HT-29 (cell line): ENCODE results near the gene ZPBP2. TPM values are rescaled to one million over a fixed set of nuclear protein-coding genes. Genes with fewer than 3 reads are reported as not detected.

Experiments
- DNase-seq: peaks from one replicate; pipeline ENCODE4 v3.0.0-alpha.2; 2015; ENCODE audit warnings: low spot score
- small RNA-seq: library from RNA; depleted of rRNA; stranded (forward); fragments of <200 nt; gene quantifications from one replicate; pipeline ENCODE3, GENCODE V24; 2014
- total RNA-seq: library from RNA; depleted of rRNA; stranded (reverse); fragments of >200 nt; shearing (Covaris generic); gene quantifications from 2 replicates; pipeline ENCODE4 v1.2.3, GENCODE V29; 2014; rRNA removed

Gene ZPBP2
- total RNA-seq, 1 experiment from 2014 or later, result not detected

GRCh38 chr17:39908789-39909352 lies 40.9 kb downstream of the ZPBP2 start:
- DNase-seq, result no peak

GRCh38 chr17:39913989-39914388 lies 46.0 kb downstream of the ZPBP2 start:
- DNase-seq, result no peak

- DNase-seq, result no peak
Measured at GRCh38 chr17:39915559-39915958, 47.6 kb downstream of the ZPBP2 start.

GRCh38 chr17:39916918-39917317 lies 48.9 kb downstream of the ZPBP2 start:
- DNase-seq, result peak; percentile 45

GRCh38 chr17:39919087-39919683 lies 51.2 kb downstream of the ZPBP2 start:
- DNase-seq, result no peak

- no peak for DNase-seq
Measured at GRCh38 chr17:39920218-39921210, 52.5 kb downstream of the ZPBP2 start.

GRCh38 chr17:39921323-39921722 lies 53.3 kb downstream of the ZPBP2 start:
- no peak for DNase-seq

- no peak for DNase-seq
Measured at GRCh38 chr17:39922006-39922405, 54.0 kb downstream of the ZPBP2 start.

- no peak for DNase-seq
Measured at GRCh38 chr17:39923230-39923629, 55.2 kb downstream of the ZPBP2 start.

- DNase-seq, result no peak
Measured at GRCh38 chr17:39923836-39924690, 56.1 kb downstream of the ZPBP2 start.

GRCh38 chr17:39924691-39925055 lies 56.7 kb downstream of the ZPBP2 start:
- no peak for DNase-seq

GRCh38 chr17:39925282-39926134 lies 57.5 kb downstream of the ZPBP2 start:
- DNase-seq, result no peak

GRCh38 chr17:39926135-39926587 lies 58.2 kb downstream of the ZPBP2 start:
- DNase-seq, result no peak

- peak; percentile 68 for DNase-seq
Measured at GRCh38 chr17:39926588-39927100, 58.6 kb downstream of the ZPBP2 start.

Small RNAs within 50 kb of the gene (small RNA-seq; reads per million reads assigned to genes)
- not detected for gene AC090844.1

Other genes with a start within 250 kb of the ZPBP2 start
- 14.8 and 16.0 TPM in 2 replicates for gene PPP1R1B, start 241.2 kb upstream of the ZPBP2 start, total RNA-seq
- 50.8 and 54.2 TPM in 2 replicates for gene STARD3, start 231.1 kb upstream of the ZPBP2 start, total RNA-seq
- 1.9 and 2.2 TPM in 2 replicates for gene TCAP, start 202.9 kb upstream of the ZPBP2 start, total RNA-seq
- 0.25 and 0.65 TPM in 2 replicates for gene PNMT, start 199.7 kb upstream of the ZPBP2 start, total RNA-seq
- gene PGAP3, start 180.1 kb upstream of the ZPBP2 start, total RNA-seq, result 34.6 and 39.1 TPM in 2 replicates
- 91.0 and 110 TPM in 2 replicates for gene ERBB2, start 168.1 kb upstream of the ZPBP2 start, total RNA-seq
- 118 and 121 TPM in 2 replicates for gene MIEN1, start 137.7 kb upstream of the ZPBP2 start, total RNA-seq
- 127 and 142 TPM in 2 replicates for gene GRB7, start 130.3 kb upstream of the ZPBP2 start, total RNA-seq
- 0.26 and 0.56 TPM in 2 replicates for gene IKZF3, start 3.9 kb upstream of the ZPBP2 start, total RNA-seq
- 5.5 and 5.8 TPM in 2 replicates for gene GSDMB, start 50.4 kb downstream of the ZPBP2 start, total RNA-seq
- 61.0 and 66.7 TPM in 2 replicates for gene ORMDL3, start 59.4 kb downstream of the ZPBP2 start, total RNA-seq
- gene LRRC3C, start 59.5 kb downstream of the ZPBP2 start, total RNA-seq, result not detected in 2 replicates
- not detected in 2 replicates for gene GSDMA, start 94.8 kb downstream of the ZPBP2 start, total RNA-seq
- 236 and 240 TPM in 2 replicates for gene PSMD3, start 112.6 kb downstream of the ZPBP2 start, total RNA-seq
- not detected in 2 replicates for gene CSF3, start 147.2 kb downstream of the ZPBP2 start, total RNA-seq
- 56.3 and 56.6 TPM in 2 replicates for gene MED24, start 186.2 kb downstream of the ZPBP2 start, total RNA-seq
- gene THRA, start 194.8 kb downstream of the ZPBP2 start, total RNA-seq, result 31.1 and 33.2 TPM in 2 replicates
- 22.6 and 25.7 TPM in 2 replicates for gene NR1D1, start 232.4 kb downstream of the ZPBP2 start, total RNA-seq